LNCAP (cell line): ENCODE data around the gene CCNQ.

Experiments used
- CTCF ChIP-seq: fragments of 450-650 bp; IDR thresholded peaks from 2 replicates; pipeline ENCODE4 v1.5.1; 2017; ENCODE audit warnings: mild to moderate bottlenecking

CCNQ gene

GRCh38 chrX:153628665-153629064, 29.7 kb upstream of the CCNQ start:
- TF ChIP-seq CTCF = no peak

GRCh38 chrX:153628129-153628528, 29.2 kb upstream of the CCNQ start:
- TF ChIP-seq CTCF = no peak

- no peak for TF ChIP-seq CTCF
These were observed 28.8 kb upstream of the CCNQ start for GRCh38 chrX:153627675-153628111.

GRCh38 chrX:153626863-153627674, 28.1 kb upstream of the CCNQ start:
- TF ChIP-seq CTCF = no peak

GRCh38 chrX:153626025-153626633, 27.2 kb upstream of the CCNQ start:
- no peak for TF ChIP-seq CTCF

- TF ChIP-seq CTCF = no peak
These were observed 26.5 kb upstream of the CCNQ start for GRCh38 chrX:153625271-153626024.

- no peak for TF ChIP-seq CTCF
These were observed 25.5 kb upstream of the CCNQ start for GRCh38 chrX:153624196-153625091.
